Suprapubic skin (tissue), 4 donors: ENCODE data around the gene BCL3. TPM values are rescaled to one million over a fixed set of nuclear protein-coding genes. Genes with fewer than 3 reads are reported as not detected.

Experiments
- DNase-seq, 2 donors: peaks; one replicate each; pipeline ENCODE4 v3.0.0-alpha.2; 2019; ENCODE audit warnings: low spot score in 2 of 2
- H3K27ac ChIP-seq: fragments of 200-600 bp; sonication (generic); one replicate; pipeline ENCODE4 v1.5.1; 2019
- H3K27me3 ChIP-seq: fragments of 200-600 bp; sonication (generic); one replicate; pipeline ENCODE4 v1.5.1; 2019
- H3K36me3 ChIP-seq: fragments of 200-600 bp; sonication (generic); one replicate; pipeline ENCODE4 v1.5.1; 2019
- H3K4me1 ChIP-seq: fragments of 200-600 bp; sonication (generic); one replicate; pipeline ENCODE4 v1.5.1; 2019
- H3K4me3 ChIP-seq: fragments of 200-600 bp; sonication (generic); one replicate; pipeline ENCODE4 v1.5.1; 2019; ENCODE audit warnings: mild to moderate bottlenecking
- H3K9me3 ChIP-seq: fragments of 200-600 bp; sonication (generic); one replicate; pipeline ENCODE4 v1.5.1; 2019
- EP300 ChIP-seq: sonication (generic); formaldehyde crosslinking; IDR thresholded peaks from one replicate; pipeline ENCODE4 v1.6.1; 2017; ENCODE audit warnings: antibody characterized with exemption
- POLR2A ChIP-seq, 2 donors: fragments of 450-650 bp; IDR thresholded peaks; one replicate each; pipeline ENCODE4 v1.6.1; 2017; ENCODE audit warnings: antibody characterized with exemption in 2 of 2, mild to moderate bottlenecking in 2 of 2, moderate library complexity in 2 of 2
- POLR2AphosphoS5 ChIP-seq, 3 donors: sonication (generic); formaldehyde crosslinking; IDR thresholded peaks; one replicate each; pipeline ENCODE4 v1.6.1; 2017; ENCODE audit warnings: antibody characterized with exemption in 3 of 3
- WGBS: methylation state at CpG from one replicate; pipeline ENCODE4 v1.1.5; 2018; 5-methylcytosine and 5-hydroxymethylcytosine counted together
- total RNA-seq, 4 donors: library from RNA; depleted of rRNA; stranded (reverse); fragments of >200 nt; gene quantifications; one replicate each; pipeline ENCODE4 v1.1.0, GENCODE V29; 2016
- TF ChIP-seq, protein P1 (sequence below), 2 donors: fragments of 200-600 bp in 1 of 2; fragments of 450-650 bp in 1 of 2; sonication (generic) in 1 of 2; IDR thresholded peaks; one replicate each; pipeline ENCODE4 v1.5.1; 2016 to 2019; ENCODE audit warnings: antibody characterized with exemption in 2 of 2, mild to moderate bottlenecking in 1 of 2, moderate library complexity in 1 of 2

BCL3 gene
- total RNA-seq, 4 donors from 2014 or later, result 13.9 to 29.1 (median 17.9) TPM

DNA sequence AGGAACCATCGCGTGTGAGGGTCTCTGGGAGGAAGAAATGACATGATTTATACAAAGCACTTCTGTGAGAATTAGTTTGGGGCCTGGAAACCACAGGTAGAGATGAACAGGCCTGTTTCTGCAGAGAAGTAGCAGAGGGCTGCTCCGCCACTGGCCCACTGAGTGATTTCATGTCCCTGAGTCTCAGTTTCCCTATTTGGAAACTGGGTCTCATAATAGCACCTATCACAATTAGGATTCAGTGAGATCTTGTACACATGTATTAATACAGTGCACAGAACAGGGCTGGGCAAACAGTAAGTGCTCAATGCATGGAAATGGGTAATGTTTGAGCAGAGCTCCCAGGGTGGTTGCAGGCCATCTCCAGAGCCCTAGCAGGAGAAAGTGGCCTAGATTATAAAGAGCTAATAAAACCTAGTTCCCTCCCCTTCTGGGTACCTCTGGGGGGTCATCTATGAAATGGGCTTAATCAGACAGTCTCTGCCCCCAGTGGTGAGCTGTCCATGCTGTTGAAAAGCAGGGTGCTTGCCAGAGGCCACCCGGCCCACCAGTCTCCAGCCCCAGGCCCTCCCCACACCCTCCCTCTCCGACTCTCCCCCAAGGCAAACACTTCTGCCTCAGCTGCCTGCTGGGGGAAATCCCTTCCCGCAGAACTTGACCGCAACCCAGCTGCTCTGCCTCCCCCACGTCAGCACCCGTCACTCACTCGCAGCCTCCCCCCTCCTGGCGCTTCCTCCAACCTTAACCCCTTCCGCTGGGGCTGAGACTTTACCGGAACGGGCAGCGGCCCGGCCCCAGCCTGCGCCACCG, 4.5 kb downstream of the BCL3 start:
- Histone ChIP-seq H3K27ac (peak overlapping the region; percentile 93), H3K36me3 (peaks cover 19% of the 10 kb centered on the region), H3K4me1 (peaks cover 92% of the 10 kb centered on the region), H3K4me3 (peak overlapping the region; percentile 49), H3K27me3 (no peaks in the 10 kb centered on the region), H3K9me3 (no peaks in the 10 kb centered on the region)
- peak; percentile 94 to 95 for DNase-seq
- 11% methylated on average over 17 of the region's 18 CpGs for WGBS
- TF ChIP-seq POLR2A (IDR thresholded peaks at IDR 0.05) (peak in 1 of 2 donors; percentile 10), POLR2AphosphoS5 (IDR thresholded peaks at IDR 0.05) (peak in 2 of 3 donors; percentile 55 to 82), EP300 (peak; percentile 70)
- TF ChIP-seq, protein P1, sequence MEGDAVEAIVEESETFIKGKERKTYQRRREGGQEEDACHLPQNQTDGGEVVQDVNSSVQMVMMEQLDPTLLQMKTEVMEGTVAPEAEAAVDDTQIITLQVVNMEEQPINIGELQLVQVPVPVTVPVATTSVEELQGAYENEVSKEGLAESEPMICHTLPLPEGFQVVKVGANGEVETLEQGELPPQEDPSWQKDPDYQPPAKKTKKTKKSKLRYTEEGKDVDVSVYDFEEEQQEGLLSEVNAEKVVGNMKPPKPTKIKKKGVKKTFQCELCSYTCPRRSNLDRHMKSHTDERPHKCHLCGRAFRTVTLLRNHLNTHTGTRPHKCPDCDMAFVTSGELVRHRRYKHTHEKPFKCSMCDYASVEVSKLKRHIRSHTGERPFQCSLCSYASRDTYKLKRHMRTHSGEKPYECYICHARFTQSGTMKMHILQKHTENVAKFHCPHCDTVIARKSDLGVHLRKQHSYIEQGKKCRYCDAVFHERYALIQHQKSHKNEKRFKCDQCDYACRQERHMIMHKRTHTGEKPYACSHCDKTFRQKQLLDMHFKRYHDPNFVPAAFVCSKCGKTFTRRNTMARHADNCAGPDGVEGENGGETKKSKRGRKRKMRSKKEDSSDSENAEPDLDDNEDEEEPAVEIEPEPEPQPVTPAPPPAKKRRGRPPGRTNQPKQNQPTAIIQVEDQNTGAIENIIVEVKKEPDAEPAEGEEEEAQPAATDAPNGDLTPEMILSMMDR (IDR thresholded peaks at IDR 0.05), result no peak

DNA sequence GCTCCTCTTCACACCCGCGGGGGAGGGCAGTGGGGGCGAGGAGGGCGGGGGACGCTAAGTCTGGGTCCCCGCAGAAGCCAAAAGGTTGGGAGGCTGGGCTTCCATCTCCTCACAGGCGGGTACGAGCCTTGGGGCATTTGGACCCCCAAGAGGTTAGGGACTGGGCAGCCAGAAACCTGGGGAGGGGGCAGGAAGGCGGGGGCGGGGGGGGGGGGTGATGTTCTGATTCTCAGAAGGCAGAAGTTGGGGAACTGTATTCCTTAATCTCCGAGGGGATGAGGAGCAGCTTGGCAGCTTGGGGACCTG, 5.1 kb downstream of the BCL3 start:
- Histone ChIP-seq H3K4me1 (peaks cover 94% of the 10 kb centered on the region), H3K27me3 (no peaks in the 10 kb centered on the region), H3K9me3 (no peaks in the 10 kb centered on the region), H3K36me3 (peaks cover 25% of the 10 kb centered on the region), H3K4me3 (peak overlapping the region; percentile 49), H3K27ac (peak overlapping the region; percentile 93)
- TF ChIP-seq, protein P1 (IDR thresholded peaks at IDR 0.05), result no peak
- TF ChIP-seq EP300 (no peak), POLR2AphosphoS5 (IDR thresholded peaks at IDR 0.05) (no peak), POLR2A (IDR thresholded peaks at IDR 0.05) (no peak)
- DNase-seq, result no peak
- WGBS, result 1% methylated on average over 9 of the region's 11 CpGs

DNA sequence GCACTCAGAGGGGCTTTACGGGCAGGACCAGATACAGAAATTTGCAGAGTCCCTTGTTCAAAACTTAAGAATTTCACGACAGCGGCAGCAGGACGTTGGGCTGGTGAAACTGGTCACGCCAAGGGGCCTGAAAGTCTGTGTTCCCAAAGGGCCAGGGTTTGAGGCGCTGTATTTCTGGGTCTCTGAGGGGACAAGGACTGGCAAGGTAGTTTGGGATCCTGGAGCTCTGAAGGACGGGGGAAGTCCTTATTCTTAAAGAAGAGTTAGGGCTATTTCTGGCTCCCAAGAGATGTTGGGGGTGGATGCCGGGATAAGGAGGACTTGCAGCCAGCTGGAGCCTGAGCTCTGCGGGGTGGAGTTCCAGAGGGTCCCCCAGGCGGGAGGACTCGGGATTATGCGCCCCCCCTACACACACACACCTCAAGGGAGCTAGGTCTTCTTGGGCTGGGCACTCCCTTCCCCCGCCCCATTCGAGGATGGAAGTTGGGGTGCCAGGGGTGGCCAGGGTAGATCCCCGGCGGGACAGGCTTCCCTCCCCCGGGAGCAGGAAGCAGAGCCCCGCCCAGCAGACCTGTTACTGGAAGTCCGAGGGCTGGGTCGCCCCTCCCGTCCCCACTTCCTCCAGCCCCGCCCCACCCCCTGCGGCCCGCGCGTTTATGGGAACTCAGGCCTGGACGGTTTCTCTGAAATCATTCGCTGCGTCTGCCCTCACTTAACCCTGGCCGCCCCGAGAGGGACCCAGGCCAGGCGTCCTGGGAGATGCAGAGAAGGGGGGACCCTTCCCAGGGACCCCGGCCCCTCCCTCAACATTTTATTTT, 5.6 kb downstream of the BCL3 start:
- Histone ChIP-seq H3K36me3 (peaks cover 30% of the 10 kb centered on the region), H3K27me3 (no peaks in the 10 kb centered on the region), H3K9me3 (no peaks in the 10 kb centered on the region), H3K4me1 (peaks cover 99% of the 10 kb centered on the region), H3K27ac (peak overlapping the region; percentile 93), H3K4me3 (peak overlapping the region; percentile 49)
- under 1% methylated on average over 25 of the region's 33 CpGs for WGBS
- TF ChIP-seq POLR2A (IDR thresholded peaks at IDR 0.05) (peak in 1 of 2 donors; percentile 23), EP300 (no peak)
- peak; percentile 95 to 97 for DNase-seq

DNA sequence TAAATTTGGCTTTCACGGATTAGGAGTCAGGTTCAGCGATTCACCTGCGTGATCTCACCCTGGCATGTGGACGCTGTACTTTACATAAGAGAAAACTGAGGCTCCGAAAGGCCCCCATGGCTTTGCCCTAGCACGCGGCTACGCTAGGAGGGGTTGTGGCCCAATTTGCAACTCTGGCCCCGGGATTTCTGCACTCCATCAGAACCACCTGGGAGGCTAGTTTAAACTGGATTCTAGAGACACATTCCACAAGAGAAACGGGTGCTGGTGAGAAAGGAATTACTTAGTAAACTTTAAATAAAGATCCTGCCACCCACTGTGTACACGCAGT, 6.2 kb downstream of the BCL3 start:
- no peak for DNase-seq
- Histone ChIP-seq H3K9me3 (no peaks in the 10 kb centered on the region), H3K27ac (peak overlapping the region; percentile 93), H3K4me3 (peak overlapping the region; percentile 49), H3K27me3 (no peaks in the 10 kb centered on the region), H3K4me1 (peaks cover 97% of the 10 kb centered on the region), H3K36me3 (peaks cover 36% of the 10 kb centered on the region)
- 17% methylated on average over 11 of the region's 11 CpGs for WGBS
- TF ChIP-seq EP300, result no peak
- TF ChIP-seq, protein P1 (IDR thresholded peaks at IDR 0.05), result no peak
- no peak for TF ChIP-seq POLR2A (IDR thresholded peaks at IDR 0.05)
- TF ChIP-seq POLR2AphosphoS5 (IDR thresholded peaks at IDR 0.05), result no peak

DNA sequence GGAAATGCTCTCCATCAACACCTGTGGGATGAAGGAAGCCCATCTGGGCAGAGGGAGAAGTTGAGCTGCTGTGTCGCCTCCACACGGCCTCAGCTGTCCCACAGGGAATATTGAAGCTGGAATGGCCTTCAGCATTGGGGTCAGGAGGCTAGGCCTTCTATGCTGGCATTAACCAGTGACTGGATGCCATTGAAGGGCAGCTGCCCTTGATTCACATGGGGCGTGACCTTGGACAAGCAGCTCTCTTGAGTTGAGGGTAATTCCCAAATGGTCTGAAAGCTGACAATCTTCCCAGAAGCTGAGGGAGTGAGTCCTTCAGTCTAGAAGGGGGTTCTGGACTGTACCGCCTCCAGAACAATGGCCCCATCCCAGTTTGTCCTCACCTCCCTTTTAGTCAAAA, 6.7 kb downstream of the BCL3 start:
- H3K4me1 ChIP-seq, result peaks cover 92% of the 10 kb centered on the region
- DNase-seq, result no peak
- peak overlapping the region; percentile 93 for H3K27ac ChIP-seq
- TF ChIP-seq POLR2AphosphoS5 (IDR thresholded peaks at IDR 0.05), result no peak
- TF ChIP-seq, protein P1 (IDR thresholded peaks at IDR 0.05), result no peak
- TF ChIP-seq EP300, result no peak
- TF ChIP-seq POLR2A (IDR thresholded peaks at IDR 0.05), result no peak
- H3K36me3 ChIP-seq, result peaks cover 41% of the 10 kb centered on the region
- peak overlapping the region; percentile 49 for H3K4me3 ChIP-seq
- H3K27me3 ChIP-seq, result no peaks in the 10 kb centered on the region
- 67% methylated on average over 3 of the region's 4 CpGs for WGBS
- no peaks in the 10 kb centered on the region for H3K9me3 ChIP-seq
